Stomach (tissue), 9 donors: ENCODE data around the gene PAQR5. TPM values are rescaled to one million over a fixed set of nuclear protein-coding genes. Genes with fewer than 3 reads are reported as not detected.
A peak's percentile ranks its signal among the peaks of the same experiment; 100 is the strongest.

ENCODE experiments used
- DNase-seq, 2 donors: peaks; one replicate each; pipeline versions ENCODE4 v3.0.0 to v3.0.0-alpha.2; 2013 to 2019
- H3K27ac ChIP-seq, 5 donors: fragments of 200-600 bp in 4 of 5; sonication (generic) in 4 of 5; one replicate each; pipeline ENCODE4 v1.5.1; 2013 to 2019; ENCODE audit warnings: mild to moderate bottlenecking in 1 of 5, moderate library complexity in 1 of 5
- H3K27me3 ChIP-seq, 3 donors: fragments of 200-600 bp; sonication (generic); one replicate each; pipeline ENCODE4 v1.5.1; 2017 to 2019; ENCODE audit warnings: mixed run types in 1 of 3
- H3K36me3 ChIP-seq, 4 donors: fragments of 200-600 bp; sonication (generic); 1 replicate in 3 of 4; 2 replicates in 1 of 4; pipeline ENCODE4 v1.5.1; 2016 to 2019
- H3K4me1 ChIP-seq, 4 donors: fragments of 200-600 bp; sonication (generic); one replicate each; pipeline ENCODE4 v1.5.1; 2016 to 2019
- H3K4me3 ChIP-seq, 4 donors: fragments of 200-600 bp; sonication (generic) in 3 of 4; one replicate each; pipeline ENCODE4 v1.5.1; 2016 to 2019; ENCODE audit warnings: mild to moderate bottlenecking in 1 of 4
- H3K9me3 ChIP-seq, 4 donors: fragments of 200-600 bp; sonication (generic); one replicate each; pipeline ENCODE4 v1.5.1; 2016 to 2019
- EP300 ChIP-seq: sonication (generic); formaldehyde crosslinking; IDR thresholded peaks from one replicate; pipeline ENCODE4 v1.6.1; 2017; ENCODE audit warnings: antibody characterized with exemption
- POLR2A ChIP-seq, 4 donors: fragments of 450-650 bp; IDR thresholded peaks; one replicate each; pipeline ENCODE4 v1.6.1; 2016; ENCODE audit warnings: antibody characterized with exemption in 4 of 4, control low read depth in 2 of 4, mild to moderate bottlenecking in 1 of 4, moderate library complexity in 1 of 4
- POLR2AphosphoS5 ChIP-seq, 3 donors: sonication (generic); formaldehyde crosslinking; IDR thresholded peaks; one replicate each; pipeline ENCODE4 v1.6.1; 2016; ENCODE audit warnings: antibody characterized with exemption in 3 of 3
- WGBS, 5 donors: extraction: QIAGEN DNeasy Blood & Tissue Kit in 3 of 5; methylation state at CpG; one replicate each; pipeline versions ENCODE4 v1.1.5 to v1.1.7; 2013 to 2018; 5-methylcytosine and 5-hydroxymethylcytosine counted together
- intact Hi-C: fragments of 100-400 bp; cut with DNase I; formaldehyde crosslinking; loops from one replicate; pipeline ENCODE4 v1.15.1; 2023; ENCODE audit warnings: low total_unique reads
- polyA plus RNA-seq, 3 donors: library from polyadenylated mRNA; stranded (reverse); fragments of 200-250 nt; gene quantifications; one replicate each; pipeline ENCODE4 v1.2.3, GENCODE V29; 2013
- total RNA-seq, 5 donors: library from RNA; depleted of rRNA; stranded (reverse); fragments of >200 nt; gene quantifications; one replicate each; pipeline versions ENCODE4 v1.1.0 to v1.2.3, GENCODE V29; 2014 to 2016
- TF ChIP-seq, protein P1 (sequence below), 7 experiments: fragments of 450-650 bp in 4 of 7; fragments of 200-600 bp in 3 of 7; sonication (generic) in 3 of 7; IDR thresholded peaks; one replicate each; pipeline ENCODE4 v1.5.1; 2016 to 2019; ENCODE audit warnings: antibody characterized with exemption in 7 of 7, control low read depth in 2 of 7, mild to moderate bottlenecking in 1 of 7
- donor health status: healthy with polysubstance abuse.
- donor health status: Bipolar disorder and iron deficiency.
- donor health status: healthy.

PAQR5 gene
- total and polyA plus RNA-seq, 8 donors: 3.6 to 37.9 (median 7.5) TPM; not detected in 1

GRCh38 chr15:69323893-69324430, 25.2 kb downstream of the PAQR5 start:
- intact Hi-C loops: no loop called here
- Histone ChIP-seq H3K4me1 (no peaks in the 10 kb centered on the region), H3K9me3 (no peaks in the 10 kb centered on the region), H3K27me3 (no peaks in the 10 kb centered on the region), H3K27ac (no peak overlapping the region), H3K4me3 (no peak overlapping the region), H3K36me3 (no peaks in the 10 kb centered on the region)
- 49 to 64% (median 55%) methylated on average over 5 of the region's 5 CpGs for WGBS, 5 donors
- TF ChIP-seq EP300 (no peak), POLR2AphosphoS5 (IDR thresholded peaks at IDR 0.05) (no peak), POLR2A (IDR thresholded peaks at IDR 0.05) (no peak)
- TF ChIP-seq, protein P1, sequence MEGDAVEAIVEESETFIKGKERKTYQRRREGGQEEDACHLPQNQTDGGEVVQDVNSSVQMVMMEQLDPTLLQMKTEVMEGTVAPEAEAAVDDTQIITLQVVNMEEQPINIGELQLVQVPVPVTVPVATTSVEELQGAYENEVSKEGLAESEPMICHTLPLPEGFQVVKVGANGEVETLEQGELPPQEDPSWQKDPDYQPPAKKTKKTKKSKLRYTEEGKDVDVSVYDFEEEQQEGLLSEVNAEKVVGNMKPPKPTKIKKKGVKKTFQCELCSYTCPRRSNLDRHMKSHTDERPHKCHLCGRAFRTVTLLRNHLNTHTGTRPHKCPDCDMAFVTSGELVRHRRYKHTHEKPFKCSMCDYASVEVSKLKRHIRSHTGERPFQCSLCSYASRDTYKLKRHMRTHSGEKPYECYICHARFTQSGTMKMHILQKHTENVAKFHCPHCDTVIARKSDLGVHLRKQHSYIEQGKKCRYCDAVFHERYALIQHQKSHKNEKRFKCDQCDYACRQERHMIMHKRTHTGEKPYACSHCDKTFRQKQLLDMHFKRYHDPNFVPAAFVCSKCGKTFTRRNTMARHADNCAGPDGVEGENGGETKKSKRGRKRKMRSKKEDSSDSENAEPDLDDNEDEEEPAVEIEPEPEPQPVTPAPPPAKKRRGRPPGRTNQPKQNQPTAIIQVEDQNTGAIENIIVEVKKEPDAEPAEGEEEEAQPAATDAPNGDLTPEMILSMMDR (IDR thresholded peaks at IDR 0.05): no peak
- DNase-seq: peak in 1 of 2 donors; percentile 49

DNA sequence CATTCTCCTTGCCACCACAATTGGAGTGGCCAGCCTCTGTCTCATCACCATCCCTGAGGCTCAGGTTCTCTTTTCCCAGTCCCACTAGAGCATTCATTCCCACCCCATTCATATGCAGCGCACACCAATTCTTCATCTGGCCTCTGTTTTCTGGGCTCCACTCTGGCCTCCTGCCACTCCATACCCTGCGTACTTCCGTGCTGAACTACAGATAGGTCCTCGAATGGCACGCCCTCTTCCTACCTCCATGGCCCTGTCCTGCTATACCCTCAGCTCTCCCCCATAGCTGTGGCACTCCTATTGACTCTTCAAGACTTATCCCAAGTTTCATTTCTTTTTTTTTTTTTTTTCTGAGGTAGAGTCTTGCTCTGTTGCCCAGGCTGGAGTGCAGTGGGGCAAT, 25.9 kb downstream of the PAQR5 start:
- TF ChIP-seq POLR2AphosphoS5 (IDR thresholded peaks at IDR 0.05) (no peak), POLR2A (IDR thresholded peaks at IDR 0.05) (no peak), EP300 (no peak)
- TF ChIP-seq, protein P1 (IDR thresholded peaks at IDR 0.05): no peak
- Histone ChIP-seq H3K9me3 (no peaks in the 10 kb centered on the region), H3K27ac (no peak overlapping the region), H3K4me1 (no peaks in the 10 kb centered on the region), H3K4me3 (no peak overlapping the region), H3K27me3 (no peaks in the 10 kb centered on the region), H3K36me3 (no peaks in the 10 kb centered on the region)
- DNase-seq: no peak
- intact Hi-C loops: no loop called here
- WGBS, 5 donors: 93 to 96% (median 95%) methylated on average over 5 of the region's 5 CpGs

DNA sequence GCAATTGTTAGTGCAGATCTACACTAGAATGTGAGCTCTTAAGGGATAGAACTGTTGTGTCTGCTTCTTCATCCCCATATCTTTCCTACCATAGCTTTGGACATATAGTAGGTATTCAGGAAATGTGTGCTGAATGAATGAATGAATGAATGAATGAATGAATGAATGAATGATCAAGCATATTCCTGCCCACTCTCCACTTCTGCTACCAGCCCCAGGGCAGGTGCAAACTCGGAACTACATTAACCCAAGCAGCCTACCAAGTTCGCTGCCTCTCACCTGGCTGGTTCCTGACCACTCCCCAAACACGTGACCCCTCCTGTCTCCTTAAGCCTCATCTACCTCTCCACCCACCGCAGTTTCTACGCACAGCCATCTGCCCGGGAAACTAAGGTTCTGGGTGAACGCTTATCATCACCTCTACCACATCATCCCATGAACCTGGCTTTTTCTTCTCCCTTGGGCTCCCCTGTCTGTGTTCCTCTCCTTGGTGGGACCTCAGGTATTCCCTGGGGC, 26.8 kb downstream of the PAQR5 start:
- Histone ChIP-seq H3K27ac (no peak overlapping the region), H3K4me3 (no peak overlapping the region), H3K36me3 (no peaks in the 10 kb centered on the region), H3K4me1 (no peaks in the 10 kb centered on the region), H3K27me3 (no peaks in the 10 kb centered on the region), H3K9me3 (no peaks in the 10 kb centered on the region)
- WGBS, 5 donors: 76 to 87% (median 84%) methylated on average over 7 of the region's 7 CpGs
- intact Hi-C loops: no loop called here
- TF ChIP-seq EP300 (no peak), POLR2A (IDR thresholded peaks at IDR 0.05) (no peak), POLR2AphosphoS5 (IDR thresholded peaks at IDR 0.05) (no peak)
- TF ChIP-seq, protein P1 (IDR thresholded peaks at IDR 0.05): no peak
- no peak for DNase-seq

- H3K27ac ChIP-seq: no peak overlapping the region
Measured at GRCh38 chr15:69328080-69328479, 29.4 kb downstream of the PAQR5 start.

DNA sequence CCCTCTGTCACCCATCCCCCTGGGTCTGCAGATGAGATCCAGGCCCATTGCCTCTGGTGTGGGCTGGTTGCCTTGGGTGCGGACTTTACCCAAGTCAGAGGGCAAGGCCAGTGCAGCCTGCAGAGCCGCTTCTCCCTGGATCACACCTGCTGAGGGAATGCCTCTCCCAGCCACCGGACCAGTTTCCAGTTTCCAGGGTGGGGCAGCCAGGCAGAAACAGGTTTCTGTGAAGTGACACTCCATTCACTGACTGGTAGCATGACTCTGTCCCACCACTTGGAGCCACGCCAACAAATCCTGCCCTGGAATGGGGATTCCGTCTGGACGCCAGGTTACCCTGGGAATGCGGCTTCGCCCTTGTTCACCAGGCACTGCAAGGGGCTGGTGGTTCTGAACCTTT, 30.0 kb downstream of the PAQR5 start:
- H3K36me3 ChIP-seq: no peaks in the 10 kb centered on the region
- no peaks in the 10 kb centered on the region for H3K27me3 ChIP-seq
- H3K9me3 ChIP-seq: no peaks in the 10 kb centered on the region
- H3K27ac ChIP-seq: no peak overlapping the region
- intact Hi-C loops: no loop called here
- H3K4me1 ChIP-seq: no peaks in the 10 kb centered on the region
- no peak overlapping the region for H3K4me3 ChIP-seq
- TF ChIP-seq EP300: no peak
- TF ChIP-seq, protein P1 (IDR thresholded peaks at IDR 0.05): no peak
- TF ChIP-seq POLR2A (IDR thresholded peaks at IDR 0.05): no peak
- no peak for TF ChIP-seq POLR2AphosphoS5 (IDR thresholded peaks at IDR 0.05)
- WGBS, 5 donors: 47 to 87% (median 69%) methylated on average over 3 to 8 of the region's 8 CpGs
- peak in 1 of 2 donors; percentile 90 for DNase-seq

More at GRCh38 chr15:69328080-69328479, 29.4 kb downstream of the PAQR5 start:
- H3K4me3 ChIP-seq: no peak overlapping the region
- no peaks in the 10 kb centered on the region for H3K27me3 ChIP-seq
- no peak for DNase-seq
- WGBS, 5 donors: 77 to 93% (median 82%) methylated on average over 1 of the region's 1 CpG
- intact Hi-C loops: no loop called here
- H3K9me3 ChIP-seq: no peaks in the 10 kb centered on the region
- no peaks in the 10 kb centered on the region for H3K36me3 ChIP-seq
- TF ChIP-seq POLR2A (IDR thresholded peaks at IDR 0.05) (no peak), POLR2AphosphoS5 (IDR thresholded peaks at IDR 0.05) (no peak)
- no peaks in the 10 kb centered on the region for H3K4me1 ChIP-seq
